Uterus (tissue), 4 donors: ENCODE results near the gene SPNS2. TPM values are rescaled to one million over a fixed set of nuclear protein-coding genes. Genes with fewer than 3 reads are reported as not detected.

ENCODE experiments used
- DNase-seq, 2 donors: peaks; one replicate each; pipeline ENCODE4 v3.0.0-alpha.2; 2019 to 2020
- H3K27ac ChIP-seq, 2 donors: fragments of 200-600 bp; sonication (generic); 1 replicate in 1 of 2; 2 replicates in 1 of 2; pipeline ENCODE4 v1.5.1; 2016 to 2018
- H3K27me3 ChIP-seq, 2 donors: fragments of 200-600 bp; sonication (generic); one replicate each; pipeline ENCODE4 v1.5.1; 2018 to 2019; ENCODE audit warnings: control low read depth in 1 of 2
- H3K36me3 ChIP-seq, 2 donors: fragments of 200-600 bp; sonication (generic); one replicate each; pipeline ENCODE4 v1.5.1; 2019; ENCODE audit warnings: control low read depth in 1 of 2
- H3K4me1 ChIP-seq, 2 donors: fragments of 200-600 bp; sonication (generic); one replicate each; pipeline ENCODE4 v1.5.1; 2018 to 2019; ENCODE audit warnings: control low read depth in 1 of 2
- H3K4me3 ChIP-seq, 2 donors: fragments of 200-600 bp; sonication (generic); 1 replicate in 1 of 2; 2 replicates in 1 of 2; pipeline ENCODE4 v1.5.1; 2018 to 2019; ENCODE audit warnings: mild to moderate bottlenecking in 1 of 2
- H3K9me3 ChIP-seq, 2 donors: fragments of 200-600 bp; sonication (generic); one replicate each; pipeline ENCODE4 v1.5.1; 2019; ENCODE audit warnings: control low read depth in 1 of 2
- CTCF ChIP-seq, 4 experiments: fragments of 200-600 bp in 2 of 4; fragments of 450-650 bp in 2 of 4; sonication (generic) in 2 of 4; IDR thresholded peaks; one replicate each; pipeline ENCODE4 v1.5.1; 2016 to 2019; ENCODE audit warnings: antibody characterized with exemption in 4 of 4, mild to moderate bottlenecking in 2 of 4, moderate library complexity in 1 of 4
- POLR2A ChIP-seq, 2 donors: fragments of 450-650 bp; IDR thresholded peaks; one replicate each; pipeline ENCODE4 v1.6.1; 2016; ENCODE audit warnings: antibody characterized with exemption in 2 of 2, mild to moderate bottlenecking in 1 of 2, moderate library complexity in 1 of 2
- intact Hi-C: fragments of 100-400 bp; cut with DNase I; formaldehyde crosslinking; loops from one replicate; pipeline ENCODE4 v1.15.1; 2023; ENCODE audit warnings: low total_unique reads
- total RNA-seq, 4 donors: library from RNA; depleted of rRNA in 3 of 4; stranded (reverse); fragments of >200 nt in 3 of 4; gene quantifications; one replicate each; pipeline versions ENCODE4 v1.1.0 to v1.2.4, GENCODE V29; 2014 to 2023
- donor health status: DM: yes; HTN: yes; CAD: no.

The SPNS2 gene
- total RNA-seq, 4 donors from 2014 or later, result 3.8 to 40.5 (median 13.6) TPM

- Histone ChIP-seq H3K9me3 (no peaks in the 10 kb centered on the region), H3K27me3 (no peaks in the 10 kb centered on the region), H3K4me1 (no peaks in the 10 kb centered on the region), H3K27ac (no peak overlapping the region), H3K4me3 (no peak overlapping the region), H3K36me3 (no peaks in the 10 kb centered on the region)
- DNase-seq, result no peak
- intact Hi-C loops, result no loop called here
- TF ChIP-seq POLR2A (IDR thresholded peaks at IDR 0.05) (no peak), CTCF (IDR thresholded peaks at IDR 0.05) (no peak)
These were observed 22.1 kb upstream of the SPNS2 start for GRCh38 chr17:4476511-4477070.

- TF ChIP-seq CTCF (IDR thresholded peaks at IDR 0.05), result no peak
- no peak for TF ChIP-seq POLR2A (IDR thresholded peaks at IDR 0.05)
- DNase-seq, result no peak
- H3K4me3 ChIP-seq, result no peak overlapping the region
- H3K27me3 ChIP-seq, result no peaks in the 10 kb centered on the region
- no peaks in the 10 kb centered on the region for H3K4me1 ChIP-seq
- H3K27ac ChIP-seq, result no peak overlapping the region
- H3K36me3 ChIP-seq, result no peaks in the 10 kb centered on the region
- intact Hi-C loops, result no loop called here
- H3K9me3 ChIP-seq, result no peaks in the 10 kb centered on the region
These were observed 21.4 kb upstream of the SPNS2 start for GRCh38 chr17:4477255-4477791.

GRCh38 chr17:4478318-4478830, 20.3 kb upstream of the SPNS2 start:
- Histone ChIP-seq H3K9me3 (no peaks in the 10 kb centered on the region), H3K27ac (no peak overlapping the region), H3K27me3 (no peaks in the 10 kb centered on the region), H3K4me3 (no peak overlapping the region), H3K4me1 (no peaks in the 10 kb centered on the region), H3K36me3 (no peaks in the 10 kb centered on the region)
- no peak for DNase-seq
- intact Hi-C loops, result no loop called here
- TF ChIP-seq CTCF (IDR thresholded peaks at IDR 0.05) (no peak), POLR2A (IDR thresholded peaks at IDR 0.05) (no peak)

GRCh38 chr17:4479340-4479981, 19.2 kb upstream of the SPNS2 start:
- intact Hi-C loops, result no loop called here
- Histone ChIP-seq H3K4me1 (no peaks in the 10 kb centered on the region), H3K4me3 (no peak overlapping the region), H3K27ac (no peak overlapping the region), H3K9me3 (no peaks in the 10 kb centered on the region), H3K27me3 (no peaks in the 10 kb centered on the region), H3K36me3 (no peaks in the 10 kb centered on the region)
- no peak for DNase-seq
- TF ChIP-seq CTCF (IDR thresholded peaks at IDR 0.05), result no peak
- no peak for TF ChIP-seq POLR2A (IDR thresholded peaks at IDR 0.05)
